Measurements from ENCODE around the gene TLX3.
"Not testable (repeated sequence)": the region's sequence is repeated elsewhere in the genome, so short reads cannot be mapped to it uniquely, and the experiment has no call there.

The TLX3 gene

GRCh38 chr5:171323806-171324632 is 15.0 kb downstream of the TLX3 start:
- DNase-seq (ENCODE audit: low read depth in 2 of 2): no peak

GRCh38 chr5:171330021-171330420 is 21.0 kb downstream of the TLX3 start:
- DNase-seq (ENCODE audit: low read depth in 2 of 2): no peak

- no peak for DNase-seq (ENCODE audit: low read depth in 2 of 2)
Observed at GRCh38 chr5:171335616-171336015, 26.6 kb downstream of the TLX3 start.

GRCh38 chr5:171336521-171337209 is 27.6 kb downstream of the TLX3 start:
- no peak for DNase-seq (ENCODE audit: low read depth in 2 of 2)

- DNase-seq (ENCODE audit: low read depth in 2 of 2): no peak
Observed at GRCh38 chr5:171337210-171337569, 28.1 kb downstream of the TLX3 start.

GRCh38 chr5:171340042-171340441 is 31.0 kb downstream of the TLX3 start:
- no peak for DNase-seq (ENCODE audit: low read depth in 2 of 2)

- no peak for DNase-seq (ENCODE audit: low read depth in 2 of 2)
Observed at GRCh38 chr5:171340491-171340890, 31.4 kb downstream of the TLX3 start.

- no peak for DNase-seq (ENCODE audit: low read depth in 2 of 2)
Observed at GRCh38 chr5:171342362-171343111, 33.5 kb downstream of the TLX3 start.

GRCh38 chr5:171344936-171345608 is 36.0 kb downstream of the TLX3 start:
- DNase-seq (ENCODE audit: low read depth in 2 of 2): no peak

GRCh38 chr5:171351536-171352073 is 42.6 kb downstream of the TLX3 start:
- no peak for DNase-seq (ENCODE audit: low read depth in 2 of 2)

- no peak for DNase-seq (ENCODE audit: low read depth in 2 of 2)
Observed at GRCh38 chr5:171355302-171355724, 46.3 kb downstream of the TLX3 start.

GRCh38 chr5:171357843-171358242 is 48.8 kb downstream of the TLX3 start:
- no peak for DNase-seq (ENCODE audit: low read depth in 2 of 2)

GRCh38 chr5:171361151-171361550 is 52.1 kb downstream of the TLX3 start:
- not testable (repeated sequence) for DNase-seq (ENCODE audit: low read depth in 2 of 2)

Data from activated CD8-positive, alpha-beta memory T cell treated with anti-CD3 and anti-CD28 coated beads for 4 hours (primary cell).